KOPT-K1 (cell line): Measurements from ENCODE around the gene F3.

Source experiments
- H3K27ac ChIP-seq: fragments of 200-600 bp; sonication (generic); 2 replicates; pipeline ENCODE4 v1.5.1; 2016; ENCODE audit warnings: antibody characterized with exemption, mild to moderate bottlenecking, low read depth, low read length; ENCODE audit not compliant: poor library complexity, severe bottlenecking
- H3K36me3 ChIP-seq: fragments of 200-600 bp; sonication (generic); 2 replicates; pipeline ENCODE4 v1.5.1; 2017; ENCODE audit warnings: antibody characterized with exemption, mild to moderate bottlenecking, low read length, moderate library complexity; ENCODE audit not compliant: insufficient read depth
- H3K9me3 ChIP-seq: fragments of 200-600 bp; sonication (generic); 2 replicates; pipeline ENCODE4 v1.5.1; 2017; ENCODE audit warnings: antibody characterized with exemption, low read length, mild to moderate bottlenecking; ENCODE audit not compliant: insufficient read depth, poor library complexity, severe bottlenecking

F3 gene

GRCh38 chr1:94562519-94563260 is 21.1 kb upstream of the F3 start:
- Histone ChIP-seq H3K36me3 (no peaks in the 10 kb centered on the region), H3K27ac (no peak overlapping the region), H3K9me3 (no peaks in the 10 kb centered on the region)

- H3K9me3 ChIP-seq, result no peaks in the 10 kb centered on the region
- H3K36me3 ChIP-seq, result no peaks in the 10 kb centered on the region
- H3K27ac ChIP-seq, result no peak overlapping the region
These were observed 18.8 kb upstream of the F3 start for GRCh38 chr1:94560333-94560732.

DNA sequence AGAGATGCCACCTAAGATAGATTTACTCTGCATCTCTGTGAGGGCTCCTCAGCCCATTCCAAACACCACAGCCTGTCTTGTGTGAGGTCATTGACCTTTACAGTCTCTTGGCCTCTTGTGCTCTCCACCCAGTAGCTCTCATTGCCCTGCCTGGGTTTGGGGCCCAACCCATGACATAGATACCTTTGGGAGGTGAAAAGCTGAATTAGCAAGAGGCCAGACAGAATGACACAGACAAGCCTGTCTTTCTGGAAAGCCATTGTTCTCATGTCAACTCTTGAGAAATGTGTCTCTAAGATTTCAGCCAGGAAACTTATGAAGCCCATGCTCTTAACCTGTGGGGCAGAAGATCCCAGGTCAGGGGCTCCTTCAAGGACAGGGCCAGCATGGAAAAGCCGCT is 18.4 kb upstream of the F3 start:
- H3K27ac ChIP-seq, result no peak overlapping the region
- no peaks in the 10 kb centered on the region for H3K36me3 ChIP-seq
- H3K9me3 ChIP-seq, result no peaks in the 10 kb centered on the region

- no peaks in the 10 kb centered on the region for H3K36me3 ChIP-seq
- H3K27ac ChIP-seq, result no peak overlapping the region
- no peaks in the 10 kb centered on the region for H3K9me3 ChIP-seq
These were observed 13.5 kb upstream of the F3 start for GRCh38 chr1:94555091-94555490.

DNA sequence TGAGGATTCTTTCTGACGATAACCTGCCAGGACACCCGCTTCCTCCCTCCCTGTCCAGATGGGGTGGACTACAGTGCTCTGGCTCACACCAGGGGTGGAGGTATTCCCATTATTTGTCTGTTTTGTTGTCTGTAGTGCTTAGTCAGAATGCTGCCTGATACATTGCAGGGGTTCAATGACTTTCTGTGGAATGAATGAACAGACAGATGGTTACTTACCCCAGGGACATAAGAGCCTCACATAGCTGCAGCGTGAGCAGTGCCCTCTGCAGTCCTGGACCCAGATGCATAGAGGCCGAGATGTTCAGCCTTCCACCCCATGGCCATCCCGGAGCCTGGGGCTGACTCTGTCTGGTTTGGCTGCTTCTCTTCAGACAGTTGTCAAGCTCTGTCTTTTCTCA is 13.0 kb upstream of the F3 start:
- H3K27ac ChIP-seq, result no peak overlapping the region
- no peaks in the 10 kb centered on the region for H3K9me3 ChIP-seq
- H3K36me3 ChIP-seq, result no peaks in the 10 kb centered on the region

DNA sequence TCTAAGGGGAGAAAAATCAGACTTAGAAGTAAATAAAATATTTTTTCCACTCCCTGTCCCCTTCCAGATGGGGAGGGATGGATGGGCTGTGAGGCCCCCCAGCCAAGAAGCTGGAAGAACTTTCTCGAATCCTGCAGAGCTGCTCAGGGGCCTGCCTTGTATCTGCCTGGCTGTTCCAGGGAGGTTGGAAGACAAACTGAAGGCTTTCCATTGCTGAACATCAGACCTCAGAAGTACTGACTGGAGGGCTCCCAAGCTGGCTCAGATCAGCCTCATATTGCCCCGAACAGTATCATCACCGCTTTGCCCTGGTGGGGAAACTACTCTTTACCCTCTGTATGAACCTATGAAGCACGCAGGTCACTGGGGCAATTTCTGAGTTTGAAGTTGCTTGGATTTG is 12.4 kb upstream of the F3 start:
- Histone ChIP-seq H3K9me3 (no peaks in the 10 kb centered on the region), H3K27ac (no peak overlapping the region), H3K36me3 (no peaks in the 10 kb centered on the region)

DNA sequence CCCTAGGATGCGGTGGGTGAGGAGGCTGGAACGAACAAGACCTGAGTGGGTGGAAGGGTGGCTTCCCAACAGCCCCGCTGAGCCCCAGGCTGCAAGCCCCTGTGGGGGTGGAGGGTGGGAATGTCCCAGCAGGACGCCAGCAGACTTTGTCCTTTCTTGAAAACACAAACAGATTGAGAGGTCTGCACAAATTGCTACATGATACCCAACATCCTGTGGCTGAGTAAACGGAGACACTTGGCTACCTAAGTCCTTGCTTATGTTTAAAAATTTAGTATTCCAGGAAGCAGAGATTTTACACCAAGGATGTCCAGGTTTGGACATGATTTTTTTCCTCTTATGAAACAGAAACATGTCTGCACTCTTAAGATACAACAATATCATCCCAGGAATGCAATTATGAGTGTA is 11.8 kb upstream of the F3 start:
- H3K27ac ChIP-seq, result no peak overlapping the region
- no peaks in the 10 kb centered on the region for H3K9me3 ChIP-seq
- H3K36me3 ChIP-seq, result no peaks in the 10 kb centered on the region

GRCh38 chr1:94552071-94552586 is 10.6 kb upstream of the F3 start:
- no peak overlapping the region for H3K27ac ChIP-seq
- no peaks in the 10 kb centered on the region for H3K9me3 ChIP-seq
- no peaks in the 10 kb centered on the region for H3K36me3 ChIP-seq

GRCh38 chr1:94551449-94551848 is 9.9 kb upstream of the F3 start:
- no peak overlapping the region for H3K27ac ChIP-seq
- H3K9me3 ChIP-seq, result no peaks in the 10 kb centered on the region
- no peaks in the 10 kb centered on the region for H3K36me3 ChIP-seq

DNA sequence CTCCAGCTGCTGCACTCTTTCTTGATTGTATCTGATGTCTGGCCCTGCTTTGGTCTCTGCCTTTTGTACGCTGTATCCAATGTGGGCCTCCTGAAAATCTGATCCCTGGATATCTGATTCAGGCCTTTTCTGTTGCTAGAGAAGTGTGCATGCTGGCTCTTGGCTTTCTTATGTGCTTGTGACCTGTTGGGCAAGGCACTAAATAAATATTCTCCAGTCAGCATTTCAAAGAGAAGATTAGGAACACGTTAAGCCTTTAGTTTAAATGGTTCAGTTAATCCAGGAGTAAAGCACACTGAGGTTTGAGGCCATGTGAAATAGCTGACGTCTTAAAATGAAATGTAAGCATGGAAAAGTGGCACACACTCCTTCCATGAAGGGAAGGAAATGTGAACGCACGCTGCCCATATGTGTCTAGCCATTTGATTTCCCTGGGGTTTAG is 9.3 kb upstream of the F3 start:
- Histone ChIP-seq H3K9me3 (no peaks in the 10 kb centered on the region), H3K36me3 (no peaks in the 10 kb centered on the region), H3K27ac (no peak overlapping the region)

DNA sequence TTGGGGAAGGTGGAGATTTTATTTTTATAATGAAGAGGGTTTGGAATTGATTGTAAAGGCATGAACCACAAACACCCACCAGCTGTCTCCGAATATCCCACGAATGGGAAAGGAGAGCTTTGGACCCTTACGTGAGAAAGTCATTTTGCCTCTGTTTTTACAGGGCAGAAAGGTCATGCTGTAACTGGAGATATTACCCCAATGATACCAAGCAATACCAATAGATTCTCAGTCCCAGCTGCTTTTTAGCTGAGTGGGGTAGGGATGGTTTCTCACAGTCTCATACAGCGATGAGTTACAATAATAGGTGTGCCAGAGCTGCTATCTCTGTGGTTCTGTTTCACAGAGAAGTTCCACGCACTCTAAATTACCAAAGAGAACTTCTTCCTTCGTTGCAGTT is 8.8 kb upstream of the F3 start:
- no peaks in the 10 kb centered on the region for H3K9me3 ChIP-seq
- H3K27ac ChIP-seq, result no peak overlapping the region
- no peaks in the 10 kb centered on the region for H3K36me3 ChIP-seq

- no peaks in the 10 kb centered on the region for H3K9me3 ChIP-seq
- no peaks in the 10 kb centered on the region for H3K36me3 ChIP-seq
- no peak overlapping the region for H3K27ac ChIP-seq
These were observed 8.1 kb upstream of the F3 start for GRCh38 chr1:94549706-94550105.

DNA sequence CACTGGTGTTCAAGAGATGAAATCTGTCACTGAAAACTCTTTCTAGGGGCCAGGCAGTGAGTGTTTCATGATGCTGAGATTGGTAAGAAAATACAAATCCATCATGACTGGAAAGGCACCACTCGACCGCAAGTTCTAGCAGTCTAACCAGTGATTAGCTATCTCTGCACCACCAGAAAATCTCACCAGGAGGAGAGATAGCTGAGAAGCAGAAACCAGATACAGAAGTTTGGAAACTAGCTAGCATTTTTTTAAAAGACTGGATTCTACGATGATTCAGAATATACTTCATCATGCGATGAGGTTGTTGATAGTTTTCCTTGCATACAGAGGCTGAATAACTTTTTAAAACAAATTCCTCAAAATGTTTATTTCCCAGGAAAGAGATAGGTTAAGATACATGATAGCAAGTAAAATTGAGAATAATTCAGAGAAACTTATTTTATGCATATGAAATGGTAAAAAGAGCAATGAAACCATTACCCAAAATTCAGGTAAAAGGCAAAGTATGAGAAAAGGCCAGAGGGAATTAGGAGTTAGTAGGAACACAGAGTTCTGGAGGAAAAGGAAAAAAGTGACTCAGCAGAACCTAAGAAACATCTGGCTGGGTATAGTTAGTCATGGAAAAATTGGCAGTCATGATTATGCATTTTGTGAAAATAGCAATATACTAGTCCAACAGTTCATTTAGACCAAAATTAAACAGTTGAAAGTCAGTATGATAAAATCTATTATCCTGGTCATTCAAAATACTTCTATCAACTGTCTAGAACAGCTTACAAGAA is 3.3 kb upstream of the F3 start:
- Histone ChIP-seq H3K27ac (no peak overlapping the region), H3K9me3 (no peaks in the 10 kb centered on the region), H3K36me3 (no peaks in the 10 kb centered on the region)

DNA sequence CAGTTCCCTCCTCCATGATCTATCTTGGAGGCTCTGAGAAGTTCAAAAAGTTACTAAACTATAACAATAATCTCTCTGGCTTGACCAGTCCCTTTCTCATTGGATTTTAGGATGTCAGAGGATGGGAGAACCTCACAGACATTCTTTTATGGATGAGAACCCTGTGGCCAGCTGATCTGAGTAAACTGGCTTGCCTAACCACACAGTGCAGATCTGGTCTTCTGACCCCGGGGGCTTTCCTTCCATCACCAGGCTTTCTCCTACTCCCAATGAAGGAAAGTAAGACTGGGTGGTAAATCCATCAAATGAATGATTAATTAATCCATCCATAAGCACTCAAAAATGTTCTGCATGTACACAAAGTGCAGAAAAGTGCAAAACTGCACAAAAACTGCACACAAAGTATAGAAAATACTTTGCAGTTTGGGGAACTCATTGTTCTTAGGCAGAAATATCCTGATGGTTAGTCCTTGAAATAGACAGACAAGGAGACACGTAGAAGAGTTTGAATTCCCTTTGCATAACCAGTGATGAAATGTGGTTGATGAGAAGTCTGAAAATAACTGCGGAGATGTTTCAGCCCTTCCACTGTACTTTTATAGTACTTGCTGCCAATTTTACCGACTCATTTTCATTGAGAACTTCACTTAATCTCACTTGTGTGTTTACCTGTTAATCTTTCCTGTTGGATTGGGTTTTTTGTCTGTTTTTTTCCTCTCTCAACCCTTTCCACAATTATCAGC is 2.5 kb upstream of the F3 start:
- H3K36me3 ChIP-seq, result no peaks in the 10 kb centered on the region
- H3K9me3 ChIP-seq, result no peaks in the 10 kb centered on the region
- no peak overlapping the region for H3K27ac ChIP-seq

- H3K27ac ChIP-seq, result no peak overlapping the region
- H3K9me3 ChIP-seq, result no peaks in the 10 kb centered on the region
- H3K36me3 ChIP-seq, result no peaks in the 10 kb centered on the region
These were observed 1.4 kb upstream of the F3 start for GRCh38 chr1:94543001-94543400.
